Activated CD8-positive, alpha-beta memory T cell treated with anti-CD3 and anti-CD28 coated beads for 4 hours (primary cell): Measurements from ENCODE around the gene PHF3.
"Not testable (repeated sequence)": the region's sequence is repeated elsewhere in the genome, so short reads cannot be mapped to it uniquely, and the experiment has no call there.

ENCODE experiments used
- DNase-seq, 2 donors: peaks; one replicate each; pipeline ENCODE4 v3.0.0-alpha.2; 2020; ENCODE audit warnings: low read depth in 2 of 2

PHF3 gene

DNA sequence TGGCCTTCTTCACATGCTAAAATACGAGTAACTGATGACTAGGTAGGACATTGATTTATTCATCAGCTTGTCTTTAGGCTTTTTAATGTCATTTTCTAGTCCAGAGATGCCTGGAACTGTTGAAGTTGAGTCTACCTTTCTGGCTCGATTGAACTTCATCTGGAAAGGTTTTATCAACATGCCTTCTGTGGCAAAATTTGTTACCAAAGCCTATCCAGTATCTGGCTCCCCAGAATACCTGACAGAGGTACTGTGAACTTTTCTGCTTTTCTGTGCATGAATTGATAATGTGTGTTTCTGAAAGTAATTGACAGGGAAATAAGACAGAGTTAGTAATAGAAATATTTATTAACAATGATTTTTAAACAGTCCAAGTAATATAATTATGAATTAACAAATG lies 71.0 kb downstream of the PHF3 start:
- no peak for DNase-seq

DNA sequence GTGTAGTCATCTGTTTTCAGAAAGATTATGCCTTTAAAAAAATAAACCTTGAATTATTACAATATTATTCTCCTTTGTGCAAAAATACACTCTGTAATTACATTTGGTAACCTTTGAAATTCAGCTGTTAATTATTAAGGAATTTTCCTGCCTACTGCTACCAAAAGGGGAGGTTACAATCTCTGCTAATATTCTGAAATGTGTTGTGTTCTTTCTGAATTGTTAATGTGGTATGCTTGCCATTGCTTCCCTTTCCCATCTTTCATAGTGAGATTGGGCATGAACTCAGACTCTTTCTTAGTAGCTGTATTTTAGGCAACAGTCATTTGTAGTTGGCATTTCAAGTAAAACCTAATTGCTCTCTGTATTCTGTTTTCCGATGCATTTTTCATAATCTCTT lies 73.0 kb downstream of the PHF3 start:
- DNase-seq, result no peak

DNA sequence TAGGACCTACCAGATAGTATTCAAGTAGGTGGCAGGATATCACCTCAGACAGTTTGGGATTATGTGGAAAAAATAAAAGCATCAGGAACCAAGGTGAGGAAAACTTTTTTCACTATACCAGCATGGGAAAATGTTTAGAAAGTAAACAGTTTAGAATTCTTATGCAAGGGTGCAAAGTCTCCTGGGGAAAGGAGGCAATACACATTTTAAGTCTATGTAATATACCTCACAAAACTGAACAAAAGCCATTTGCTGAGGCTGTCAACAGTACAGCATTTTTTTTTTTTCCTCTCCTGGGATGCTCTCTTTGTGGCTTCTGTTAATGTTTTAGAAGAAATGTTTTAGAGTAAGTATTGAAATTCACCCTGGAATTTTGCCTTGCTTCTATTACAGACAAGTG lies 73.5 kb downstream of the PHF3 start:
- DNase-seq, result no peak

DNA sequence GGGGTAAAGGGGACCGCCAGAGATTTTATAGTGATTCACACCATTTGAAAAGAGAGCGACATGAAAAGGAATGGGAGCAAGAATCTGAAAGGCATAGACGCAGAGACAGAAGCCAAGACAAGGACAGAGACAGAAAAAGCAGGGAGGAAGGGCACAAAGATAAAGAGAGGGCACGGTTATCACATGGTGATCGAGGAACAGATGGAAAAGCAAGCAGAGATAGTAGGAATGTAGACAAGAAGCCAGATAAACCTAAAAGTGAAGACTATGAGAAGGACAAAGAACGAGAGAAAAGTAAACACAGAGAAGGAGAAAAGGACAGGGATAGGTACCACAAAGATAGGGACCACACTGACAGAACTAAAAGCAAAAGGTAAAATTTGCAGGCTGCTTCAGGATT lies 77.7 kb downstream of the PHF3 start:
- DNase-seq, result no peak

DNA sequence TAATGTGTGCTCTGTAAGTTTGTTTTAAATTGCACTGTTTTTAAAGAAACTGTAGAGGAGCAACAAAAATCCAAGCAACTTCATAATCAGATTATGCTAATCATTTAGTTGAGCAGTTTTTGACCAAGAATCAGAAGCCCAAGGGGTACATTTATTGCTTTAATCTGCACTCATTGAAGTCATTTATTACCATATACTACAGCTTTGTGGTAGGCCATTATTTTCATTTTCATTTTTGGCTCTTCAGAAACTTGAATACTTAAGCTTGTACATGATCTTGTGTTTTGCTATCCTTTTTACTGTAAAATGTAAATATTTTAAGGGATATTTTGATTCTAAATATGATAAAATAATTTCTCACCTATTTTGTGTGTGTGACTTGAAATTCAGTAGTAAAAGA lies 78.5 kb downstream of the PHF3 start:
- no peak for DNase-seq

DNA sequence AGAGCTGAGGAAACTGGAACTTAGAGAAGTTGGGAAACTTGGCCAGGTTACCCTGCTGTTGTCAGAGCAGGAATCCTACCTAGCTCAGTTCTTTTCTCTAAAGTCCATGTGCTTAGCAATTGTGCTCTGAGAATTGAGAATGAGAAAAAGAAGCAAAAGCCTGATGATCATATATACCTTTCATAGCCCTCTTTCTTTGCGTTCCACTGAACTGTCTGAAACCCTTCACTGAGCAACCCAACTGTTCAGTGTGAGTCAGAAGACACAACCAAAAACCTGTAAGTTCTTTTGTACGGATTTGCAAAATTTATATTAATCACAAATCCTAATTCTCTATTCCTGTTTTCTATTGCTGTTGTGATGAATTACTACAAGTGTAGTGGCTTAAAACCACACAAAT lies 80.6 kb downstream of the PHF3 start:
- no peak for DNase-seq

DNA sequence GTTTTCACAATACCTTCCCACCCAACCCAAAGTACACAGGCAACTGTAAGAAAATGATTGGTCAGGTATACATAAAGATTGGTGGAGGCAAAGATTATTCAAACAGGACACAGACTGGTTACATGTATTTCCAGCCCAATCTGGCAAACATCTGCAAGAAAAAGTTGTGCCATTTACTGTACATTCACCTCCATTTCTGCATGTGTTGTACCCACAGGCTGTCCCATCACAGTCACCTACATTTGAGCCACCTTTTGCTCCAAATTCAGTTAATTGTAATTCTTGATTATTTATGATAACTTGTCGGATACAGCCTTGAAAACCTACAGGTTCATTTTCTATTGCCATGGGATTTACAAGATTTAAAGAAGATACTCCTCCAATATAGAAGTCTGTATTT lies 85.6 kb downstream of the PHF3 start:
- no peak for DNase-seq

DNA sequence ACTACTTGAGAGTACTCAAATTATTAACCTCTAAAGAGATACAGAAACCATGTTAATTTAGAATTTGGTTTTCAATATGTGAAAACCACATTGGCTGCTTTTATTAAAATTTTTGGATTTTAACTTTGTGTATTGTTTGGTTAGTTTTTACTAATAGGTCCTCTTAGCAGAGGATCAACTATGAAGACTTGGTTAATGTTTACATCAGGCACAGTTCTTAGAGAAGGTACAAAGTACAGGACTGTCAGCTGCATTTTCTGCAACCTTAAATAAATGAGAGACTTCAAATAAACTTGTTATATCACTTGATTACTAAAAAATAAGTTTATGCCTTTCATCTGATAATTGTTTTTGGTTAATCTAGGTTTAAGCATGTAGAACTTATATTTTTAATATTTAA lies 89.1 kb downstream of the PHF3 start:
- DNase-seq, result no peak

DNA sequence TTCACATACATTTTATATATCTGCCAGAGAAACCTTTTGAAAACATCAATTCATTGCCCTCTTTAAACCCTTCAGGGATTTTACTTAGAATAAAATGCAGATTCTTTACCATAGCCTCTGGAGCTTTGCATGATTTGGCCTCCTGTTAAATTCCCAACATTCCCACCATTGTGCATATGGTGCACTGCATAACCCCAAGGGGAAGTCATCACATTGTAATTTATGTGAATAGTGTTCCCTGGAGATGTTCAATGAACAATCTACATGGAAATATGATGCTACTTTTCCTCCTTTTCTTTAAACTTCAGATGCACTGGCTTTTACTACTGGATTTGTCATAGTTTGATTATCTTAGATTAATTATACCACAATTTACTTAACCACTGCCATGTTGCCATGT lies 94.7 kb downstream of the PHF3 start:
- DNase-seq, result no peak

DNA sequence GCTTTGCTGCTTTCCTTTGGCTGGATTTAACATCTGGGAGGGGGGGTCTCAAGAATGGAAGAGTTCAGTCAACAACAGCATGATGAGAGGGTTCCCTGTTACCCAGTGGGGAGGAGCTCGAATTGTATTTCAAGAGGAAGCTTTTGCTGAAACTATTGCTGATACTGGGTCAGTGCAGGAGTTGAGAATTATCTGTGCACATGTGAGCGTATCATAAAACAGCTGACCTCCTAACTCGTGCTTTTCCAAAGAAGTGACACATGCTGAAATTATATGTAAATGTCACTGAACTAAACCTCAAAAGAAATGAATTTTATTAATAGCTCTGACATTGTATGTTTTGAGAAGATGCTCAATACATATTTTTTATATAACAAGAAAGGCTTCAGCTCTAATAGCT lies 96.3 kb downstream of the PHF3 start:
- no peak for DNase-seq

DNA sequence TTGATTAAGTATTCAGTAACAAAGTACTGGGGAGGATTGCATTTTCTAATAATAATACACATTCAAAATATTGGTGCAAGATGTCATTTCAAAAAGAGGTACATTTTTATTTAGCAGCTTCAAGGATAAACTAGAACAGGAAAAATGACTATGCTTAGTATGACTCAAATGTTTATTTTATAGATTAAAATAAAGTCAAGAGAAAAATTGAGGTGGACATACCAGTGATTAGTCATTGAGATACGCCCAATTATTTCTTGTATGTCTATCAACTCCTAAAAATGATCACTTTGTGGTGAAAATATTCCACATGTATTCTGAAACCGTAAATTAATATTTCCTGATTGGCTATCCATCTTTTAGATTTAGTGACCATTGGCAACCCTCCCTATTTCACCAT lies 96.7 kb downstream of the PHF3 start:
- no peak for DNase-seq

DNA sequence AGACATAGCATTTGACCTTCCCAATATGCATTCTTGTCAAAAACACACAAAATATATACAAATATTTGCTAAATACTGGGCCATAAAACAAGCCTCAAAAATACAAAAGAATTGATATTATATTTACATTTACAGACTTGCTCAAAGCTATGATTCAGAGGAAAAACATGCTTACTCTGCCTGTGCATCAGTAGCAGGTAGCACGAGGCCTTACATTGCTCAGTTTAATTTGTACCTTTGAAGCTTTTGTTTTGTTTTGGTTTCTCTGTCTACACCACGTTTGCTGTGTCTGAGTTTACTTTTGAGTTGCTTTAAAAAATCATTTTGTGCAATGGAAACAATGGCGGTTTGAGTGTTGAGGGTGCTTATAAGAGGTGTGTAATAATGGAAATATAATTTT lies 99.3 kb downstream of the PHF3 start:
- no peak for DNase-seq

DNA sequence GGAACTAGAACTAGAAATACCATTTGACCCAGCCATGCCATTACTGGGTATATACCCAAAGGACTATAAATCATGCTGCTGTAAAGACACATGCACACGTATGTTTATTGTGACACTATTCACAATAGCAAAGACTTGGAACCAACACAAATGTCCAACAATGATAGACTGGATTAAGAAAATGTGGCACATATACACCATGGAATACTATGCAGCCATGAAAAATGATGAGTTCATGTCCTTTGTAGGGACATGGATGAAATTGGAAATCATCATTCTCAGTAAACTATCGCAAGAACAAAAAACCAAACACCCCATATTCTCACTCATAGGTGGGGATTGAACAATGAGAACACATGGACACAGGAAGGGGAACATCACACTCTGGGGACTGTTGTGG lies 102.6 kb downstream of the PHF3 start:
- DNase-seq, result not testable (repeated sequence)

DNA sequence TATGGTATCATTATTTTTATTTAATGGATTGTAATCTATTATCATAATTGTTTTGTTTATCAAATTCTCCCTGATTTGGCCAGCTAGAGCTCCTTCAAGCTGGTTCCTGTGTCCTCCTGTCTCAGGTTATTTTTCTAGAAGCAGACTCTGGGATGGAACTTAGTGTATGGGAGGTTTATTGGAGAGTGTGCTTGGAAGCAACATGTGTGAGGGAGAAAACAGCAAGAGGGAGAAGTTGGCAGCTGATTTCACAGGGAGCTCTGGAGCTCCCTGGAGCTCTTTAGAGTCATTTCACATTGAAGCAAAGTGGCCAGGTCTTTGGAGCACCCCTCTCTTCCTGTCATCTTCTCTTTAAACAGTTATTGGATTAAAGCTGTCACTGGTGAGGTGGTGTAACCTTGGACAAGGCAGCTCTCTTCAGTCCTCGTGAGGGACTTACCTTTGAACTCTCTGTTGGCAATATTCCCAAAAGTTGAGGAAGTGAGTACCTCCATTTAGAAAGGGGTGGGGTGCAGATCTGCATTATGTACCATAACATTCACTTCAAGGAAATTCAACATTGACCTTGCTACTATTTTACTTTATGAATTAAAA lies 103.6 kb downstream of the PHF3 start:
- no peak for DNase-seq

DNA sequence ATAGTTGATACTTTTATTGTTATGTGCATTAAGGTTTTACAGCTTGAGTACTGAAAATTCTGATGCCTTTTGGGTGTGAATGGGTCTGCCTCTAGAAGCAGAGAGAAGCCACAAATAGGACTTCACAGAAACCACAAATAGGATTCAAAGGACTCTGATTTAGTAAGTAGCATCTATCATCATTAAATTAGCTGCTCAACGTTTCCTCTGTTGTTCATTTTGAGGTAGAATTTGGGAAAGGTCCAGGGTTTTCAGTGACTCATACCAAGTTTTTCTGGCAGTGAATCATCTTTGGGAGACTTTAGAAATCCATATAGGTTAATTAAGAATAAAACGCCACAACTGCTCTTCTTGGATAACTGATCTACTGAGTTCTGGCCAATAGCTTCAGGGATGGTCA lies 105.1 kb downstream of the PHF3 start:
- DNase-seq, result no peak

DNA sequence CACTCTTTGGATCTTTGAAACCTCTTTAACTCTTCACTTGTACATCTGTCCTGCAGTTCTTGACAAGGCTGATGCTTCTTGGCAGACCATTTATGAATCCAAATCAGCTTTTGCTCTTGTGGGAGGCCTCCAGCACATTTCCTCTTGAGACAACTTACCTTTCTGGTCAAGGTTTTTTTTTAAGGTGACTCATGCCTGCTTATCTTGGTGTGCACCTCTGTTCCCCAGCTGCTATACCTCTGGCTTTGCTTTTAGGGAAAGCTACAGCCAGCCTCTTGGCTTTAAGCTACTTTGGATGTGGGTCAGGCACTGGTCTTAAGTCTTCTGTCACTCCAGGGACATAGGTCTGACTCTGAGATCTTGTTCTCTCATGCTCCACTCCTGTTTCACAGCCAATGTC lies 106.5 kb downstream of the PHF3 start:
- DNase-seq, result no peak

DNA sequence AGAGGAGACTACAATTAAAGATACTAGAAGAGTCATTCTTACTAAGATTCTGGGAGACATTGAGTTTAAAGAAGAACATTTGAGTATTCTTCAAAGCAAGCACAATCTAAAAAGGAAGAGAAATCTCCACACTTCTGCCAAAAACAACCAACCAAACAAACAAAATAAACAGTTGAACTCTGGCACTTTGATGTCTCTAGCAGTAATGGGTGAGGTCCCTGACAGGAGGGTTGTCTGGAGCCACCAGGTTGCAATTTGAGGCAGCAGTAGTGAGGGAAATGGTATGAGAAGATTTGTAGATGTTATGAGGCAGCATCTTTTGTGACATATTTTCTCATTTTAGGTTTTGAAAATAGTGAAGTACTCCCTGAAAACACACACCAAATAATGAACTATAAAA lies 108.1 kb downstream of the PHF3 start:
- no peak for DNase-seq

DNA sequence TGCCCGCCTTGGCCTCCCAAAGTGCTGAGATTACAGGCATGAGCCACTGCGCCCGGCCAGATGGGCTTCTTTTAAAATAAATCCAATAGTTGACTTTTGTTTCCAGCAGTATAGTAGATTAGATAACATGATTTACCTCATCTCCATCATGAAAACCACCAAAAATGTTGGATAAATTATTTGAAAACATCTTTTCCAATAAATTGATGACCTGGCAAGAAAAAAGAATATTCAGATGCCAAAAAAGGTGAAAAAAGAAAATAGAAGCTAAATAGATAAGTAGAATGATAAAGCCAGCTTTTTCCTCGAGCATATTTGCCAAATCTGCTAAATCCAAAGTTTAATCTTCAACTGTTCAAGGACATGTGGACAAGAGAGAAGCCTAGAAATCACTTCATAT lies 109.2 kb downstream of the PHF3 start:
- DNase-seq, result no peak

DNA sequence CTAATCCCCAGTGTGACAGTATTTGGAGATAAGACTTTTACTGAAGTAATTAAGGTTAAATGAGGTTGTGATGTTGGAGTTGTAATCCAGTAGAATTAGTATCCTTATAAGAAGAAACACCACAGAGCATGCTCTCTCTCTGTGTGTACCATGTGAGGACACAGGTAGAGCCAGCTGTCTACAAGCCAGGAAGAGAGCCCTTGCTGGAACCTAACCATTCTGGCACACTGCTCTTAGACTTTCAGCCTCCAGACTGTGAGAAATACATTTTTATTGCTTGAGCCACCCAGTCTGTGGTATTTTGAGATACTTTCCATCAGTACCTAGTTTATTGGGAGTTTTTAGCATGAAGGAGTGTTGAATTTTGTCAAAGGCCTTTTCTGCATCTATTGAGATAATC lies 110.2 kb downstream of the PHF3 start:
- no peak for DNase-seq

DNA sequence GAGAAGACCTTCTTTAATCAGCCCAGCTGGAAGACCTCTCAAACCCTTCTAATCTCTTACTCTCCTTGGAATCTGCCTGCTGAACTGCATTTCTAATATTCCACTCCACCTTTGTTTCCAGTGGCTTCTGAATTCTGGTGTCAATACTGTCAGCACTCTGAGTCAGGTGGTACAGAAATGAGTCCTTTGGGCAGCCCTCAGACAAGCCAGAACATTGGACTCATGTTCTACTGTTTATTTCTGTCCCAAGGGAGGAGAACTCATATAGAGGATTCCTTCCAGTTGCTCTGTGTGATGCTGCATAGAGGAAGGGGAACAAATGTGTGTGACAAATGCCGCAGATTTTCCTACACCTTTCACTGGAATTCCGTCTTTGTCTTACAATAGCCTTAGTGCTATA lies 114.8 kb downstream of the PHF3 start:
- no peak for DNase-seq

DNA sequence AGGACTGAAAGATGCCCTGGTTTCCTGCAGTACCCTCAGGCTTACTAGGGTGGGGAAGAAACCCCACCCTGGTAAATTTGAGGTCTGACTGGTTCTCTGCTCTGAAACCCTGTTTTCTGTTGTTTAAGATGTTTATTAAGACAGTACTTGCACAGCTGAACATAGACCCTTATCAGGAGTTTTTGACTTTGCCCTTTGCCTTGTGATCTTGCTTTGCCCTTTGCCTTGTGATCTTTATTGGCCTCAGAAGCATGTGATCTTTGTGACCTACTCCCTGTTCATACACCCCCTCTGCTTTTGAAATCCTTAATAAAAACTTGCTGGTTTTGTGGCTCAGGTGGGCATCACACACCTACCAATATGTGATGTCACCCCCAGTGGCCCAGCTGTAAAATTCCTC lies 121.7 kb downstream of the PHF3 start:
- DNase-seq, result not testable (repeated sequence)

DNA sequence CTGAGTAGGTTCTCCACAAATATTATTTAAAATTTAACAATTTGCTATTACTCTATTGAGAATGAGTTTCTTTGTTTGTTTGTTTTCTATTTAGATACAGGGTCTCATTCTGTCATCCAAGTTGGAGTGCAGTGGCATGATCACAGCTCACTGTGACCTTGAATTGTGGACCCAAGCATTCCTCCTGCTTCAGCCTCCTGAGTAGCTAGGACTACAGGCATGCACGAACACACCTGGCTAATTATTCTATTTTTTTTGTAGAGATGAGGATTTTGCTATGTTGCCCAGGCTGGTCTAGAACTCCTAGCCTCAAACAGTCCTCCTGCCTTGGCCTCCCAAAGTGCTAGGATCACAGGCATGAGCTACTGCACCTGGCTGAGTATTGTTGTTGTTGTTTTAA lies 122.2 kb downstream of the PHF3 start:
- no peak for DNase-seq

DNA sequence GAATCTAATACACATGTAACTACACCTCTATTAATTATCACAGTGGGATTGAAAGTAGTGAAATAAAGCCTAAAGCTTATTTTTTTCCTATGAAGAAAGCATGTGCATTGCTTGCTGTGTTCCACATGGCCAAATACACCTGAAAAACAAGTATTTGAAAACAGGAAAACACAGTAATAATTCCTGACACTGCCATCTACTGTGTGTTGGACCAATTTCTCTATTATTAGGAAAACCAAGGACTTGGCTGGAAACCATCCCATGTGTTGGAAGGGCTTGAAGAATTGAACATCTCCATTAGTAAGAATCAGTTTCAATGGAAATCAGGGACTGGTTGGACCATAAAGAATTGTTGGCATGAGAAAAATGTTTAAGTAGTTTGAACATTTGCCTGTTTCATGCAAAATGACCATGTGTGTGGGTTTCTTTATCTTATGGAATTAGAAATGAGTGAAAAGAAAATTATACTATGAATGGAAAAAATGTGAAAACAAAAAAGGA lies 124.1 kb downstream of the PHF3 start:
- no peak for DNase-seq

DNA sequence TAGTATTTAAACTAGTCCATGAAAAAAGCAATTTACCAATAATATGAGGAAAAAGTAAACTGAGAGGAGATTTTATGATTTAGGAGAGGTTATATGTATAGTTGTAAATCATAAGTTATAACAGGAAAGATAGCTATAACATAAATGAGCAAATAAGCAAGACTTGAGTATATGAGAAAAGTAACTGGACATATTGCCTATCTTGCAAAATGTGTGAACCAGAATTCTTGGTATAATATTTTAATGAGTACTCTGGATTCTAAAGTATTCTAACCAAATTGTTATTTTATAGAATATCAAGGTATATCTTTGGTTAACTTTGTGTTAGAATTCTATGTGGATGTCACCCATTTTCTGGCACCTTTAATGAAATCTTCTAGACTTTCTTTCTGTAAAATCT lies 124.6 kb downstream of the PHF3 start:
- DNase-seq, result no peak
